ENCODE data around the gene HTR3B.
"Not testable (repeated sequence)": the region's sequence is repeated elsewhere in the genome, so short reads cannot be mapped to it uniquely, and the experiment has no call there.

The HTR3B gene, protein sequence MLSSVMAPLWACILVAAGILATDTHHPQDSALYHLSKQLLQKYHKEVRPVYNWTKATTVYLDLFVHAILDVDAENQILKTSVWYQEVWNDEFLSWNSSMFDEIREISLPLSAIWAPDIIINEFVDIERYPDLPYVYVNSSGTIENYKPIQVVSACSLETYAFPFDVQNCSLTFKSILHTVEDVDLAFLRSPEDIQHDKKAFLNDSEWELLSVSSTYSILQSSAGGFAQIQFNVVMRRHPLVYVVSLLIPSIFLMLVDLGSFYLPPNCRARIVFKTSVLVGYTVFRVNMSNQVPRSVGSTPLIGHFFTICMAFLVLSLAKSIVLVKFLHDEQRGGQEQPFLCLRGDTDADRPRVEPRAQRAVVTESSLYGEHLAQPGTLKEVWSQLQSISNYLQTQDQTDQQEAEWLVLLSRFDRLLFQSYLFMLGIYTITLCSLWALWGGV

DNA sequence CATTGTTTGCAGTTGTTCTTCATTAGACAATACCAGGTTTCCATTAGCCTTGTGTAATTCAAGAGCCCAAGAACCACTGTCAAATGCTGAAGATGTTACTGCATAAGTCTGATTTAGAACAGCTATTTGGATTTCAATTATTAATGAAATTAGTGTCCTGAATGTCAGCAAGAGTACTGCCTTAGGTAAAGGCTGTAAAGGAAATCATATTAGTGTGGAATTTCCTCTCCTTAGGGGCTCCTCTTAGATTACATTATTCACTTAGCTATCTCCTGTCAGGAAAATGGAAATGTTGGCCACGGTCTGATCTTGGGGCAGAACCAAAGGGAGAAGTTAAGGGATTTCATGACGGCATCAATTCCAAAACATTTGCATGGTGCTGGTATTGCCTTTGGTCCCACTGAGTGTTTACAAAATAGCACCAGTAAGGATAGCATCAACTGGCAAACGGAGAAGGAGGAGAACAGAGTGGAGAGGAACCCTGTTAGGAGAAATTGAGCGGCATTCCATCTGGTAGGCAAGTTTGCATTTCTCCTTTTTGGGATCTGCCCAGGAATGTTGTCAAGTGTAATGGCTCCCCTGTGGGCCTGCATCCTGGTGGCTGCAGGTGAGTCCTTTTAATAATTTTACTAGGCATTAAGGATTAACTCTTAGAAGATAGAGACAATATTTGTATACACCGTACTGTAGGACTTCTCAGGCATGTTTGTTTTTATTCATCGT is at the start of gene HTR3B:
Gene HTR3B, plus strand, starts transcription at position 418 of the 723 bp plus-strand sequence. Its CDS starts 138 bp downstream, at position 556.
- no peak for DNase-seq

DNA sequence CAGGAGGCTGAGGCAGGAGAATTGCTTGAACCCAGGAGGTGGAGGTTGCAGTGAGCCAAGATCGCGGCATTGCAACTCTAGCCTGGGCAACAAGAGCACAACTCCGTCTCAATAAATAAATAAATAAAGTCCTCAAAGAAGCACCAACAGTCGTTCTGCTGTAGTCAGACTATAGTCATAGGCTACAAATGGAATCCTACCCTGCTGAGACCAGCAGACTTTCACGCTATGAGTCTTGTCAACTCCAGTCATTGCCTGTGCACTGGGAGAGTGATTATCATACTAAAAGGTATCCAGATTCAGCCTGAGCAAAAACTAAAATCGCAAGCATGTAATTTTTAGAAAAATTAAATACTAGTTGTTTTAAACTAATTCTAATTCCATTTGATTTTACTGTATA is 48.8 kb upstream of the HTR3B start:
- no peak for DNase-seq

DNA sequence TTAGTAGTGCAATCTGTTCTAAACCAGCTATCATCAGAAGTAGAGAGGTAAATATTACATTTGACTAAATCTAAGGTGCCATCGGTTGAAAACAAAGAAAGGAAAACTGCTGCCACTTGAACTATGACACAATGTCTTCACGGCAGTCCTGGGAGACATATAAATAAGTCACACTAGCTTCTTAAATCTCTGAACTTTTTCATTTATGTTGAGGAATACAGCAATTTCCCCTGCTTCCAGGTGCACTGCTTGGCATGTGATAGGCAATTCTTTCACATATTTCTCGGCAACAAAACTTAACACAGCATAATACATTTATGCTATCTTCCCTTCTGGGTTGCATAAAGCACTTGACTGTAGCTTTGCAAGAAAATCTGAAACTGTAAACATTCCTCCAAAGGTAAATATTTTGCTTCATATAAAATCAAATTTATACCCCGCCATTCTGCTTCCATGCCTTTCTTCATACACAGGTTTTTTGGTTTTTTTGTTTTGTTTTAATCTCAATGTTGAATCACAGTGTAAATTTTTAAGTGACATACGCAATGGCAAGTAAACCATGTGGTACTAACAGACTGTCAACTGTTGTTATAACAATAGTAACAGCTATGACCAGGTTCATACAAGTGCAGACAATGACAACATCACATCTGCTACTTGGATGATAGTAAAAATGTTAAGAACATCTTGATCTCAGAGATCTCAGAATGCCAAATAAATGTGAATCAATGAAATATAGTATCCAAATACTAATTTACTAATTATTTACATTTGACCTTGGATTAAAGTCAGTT is 47.4 kb upstream of the HTR3B start:
- no peak for DNase-seq

DNA sequence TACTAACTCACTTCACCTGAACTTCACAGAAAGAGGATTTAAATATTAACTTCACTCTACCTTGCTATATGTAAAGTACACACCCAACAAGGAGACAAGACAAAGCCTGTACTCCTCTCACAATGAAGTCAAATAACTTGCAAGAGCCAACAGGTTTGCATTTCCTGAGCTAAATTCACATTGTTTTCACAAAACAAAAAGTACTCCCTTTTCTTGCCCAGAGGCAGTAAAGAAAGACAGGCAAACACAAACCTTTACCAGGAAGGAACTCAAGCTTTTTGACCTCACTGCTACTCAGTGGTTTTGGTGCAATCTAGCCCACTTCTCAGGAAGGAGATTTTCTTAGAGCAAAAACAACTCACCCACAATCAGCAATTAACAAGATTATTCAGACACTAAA is 44.9 kb upstream of the HTR3B start:
- DNase-seq: no peak

DNA sequence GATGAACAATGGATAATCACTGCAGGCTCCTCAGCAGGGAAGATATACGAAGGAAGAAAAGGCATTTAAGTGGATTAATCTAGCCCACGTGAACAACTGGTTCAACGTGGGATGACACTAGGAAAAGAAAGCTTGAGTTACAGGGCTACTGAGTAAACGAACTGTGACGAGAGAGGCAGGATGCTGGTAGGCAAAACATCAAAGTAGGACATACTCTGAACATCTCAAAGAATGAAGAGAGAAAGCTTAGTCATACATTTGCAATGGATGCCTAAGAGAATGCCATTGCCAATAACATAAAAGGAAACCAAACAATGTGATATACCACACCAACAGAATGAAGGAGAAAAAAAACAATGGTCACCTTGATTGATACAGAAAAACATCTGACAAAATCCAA is 42.2 kb upstream of the HTR3B start:
- DNase-seq: no peak

DNA sequence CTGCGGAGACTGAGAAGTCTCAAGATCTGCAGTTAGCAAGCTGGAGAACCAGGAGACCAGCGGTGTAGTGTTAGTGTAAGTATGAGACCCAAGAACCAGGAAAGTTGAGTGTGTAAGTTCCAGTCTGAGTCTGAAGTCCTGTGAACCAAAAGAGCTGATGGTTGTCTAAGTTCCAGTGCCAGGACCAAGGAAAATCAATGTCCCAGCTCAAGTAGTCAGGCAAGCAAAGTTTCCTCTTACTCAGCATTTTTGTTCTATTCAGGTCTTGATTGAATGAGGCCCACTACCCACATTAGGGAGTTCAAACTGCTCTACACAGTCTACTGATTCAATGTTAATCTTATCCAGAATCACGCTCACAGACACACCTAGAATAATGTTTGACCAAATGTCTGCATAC is 40.2 kb upstream of the HTR3B start:
- DNase-seq: no peak

DNA sequence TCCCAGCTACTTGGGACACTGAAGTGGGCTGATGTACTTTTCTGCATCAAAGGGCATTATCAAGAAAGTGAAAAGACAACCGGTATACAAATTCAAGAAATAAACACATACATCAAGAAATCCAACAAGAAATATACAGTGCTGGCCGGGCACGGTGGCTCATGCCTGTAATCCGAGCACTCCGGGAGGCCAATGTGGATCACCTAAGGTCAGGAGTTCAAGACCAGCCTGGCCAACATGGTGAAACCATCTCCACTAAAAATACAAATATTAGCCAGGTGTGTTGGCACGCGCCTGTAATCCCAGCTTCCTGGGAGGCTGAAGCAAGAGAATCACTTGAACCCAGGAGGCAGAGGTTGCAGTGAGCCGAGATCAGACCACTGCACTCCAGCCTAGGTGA is 38.7 kb upstream of the HTR3B start:
- no peak for DNase-seq

DNA sequence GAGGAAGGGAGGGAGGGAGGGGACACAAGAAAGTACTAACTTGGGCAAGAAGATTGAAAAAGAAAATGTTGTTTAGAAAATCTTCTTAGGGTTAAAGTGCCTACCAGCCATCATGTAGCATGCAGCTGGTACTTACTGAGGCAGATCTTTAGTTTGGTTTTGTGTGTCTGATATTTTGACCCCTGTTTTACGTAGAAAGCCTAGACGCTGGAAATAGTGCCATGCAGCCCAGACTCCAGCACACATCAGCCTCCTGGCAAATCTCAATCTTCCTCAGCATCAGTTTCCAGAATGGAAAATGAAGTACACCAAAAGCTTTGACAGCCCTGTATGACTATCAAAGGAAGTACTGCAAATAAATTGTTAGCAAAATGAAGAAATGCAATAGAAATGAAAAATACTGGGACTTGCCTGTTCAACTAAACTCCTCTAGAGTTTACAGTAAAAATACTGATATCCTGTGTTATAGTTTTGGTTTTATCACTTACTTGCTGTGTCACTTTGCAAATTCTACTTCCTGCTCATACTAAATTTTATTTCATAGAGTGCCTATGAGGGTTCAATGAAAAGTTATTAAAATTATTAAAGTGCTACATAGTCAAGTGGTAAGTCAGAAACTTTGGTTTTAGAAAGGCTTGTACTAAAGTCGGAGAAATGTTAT is 36.6 kb upstream of the HTR3B start:
- DNase-seq: no peak

DNA sequence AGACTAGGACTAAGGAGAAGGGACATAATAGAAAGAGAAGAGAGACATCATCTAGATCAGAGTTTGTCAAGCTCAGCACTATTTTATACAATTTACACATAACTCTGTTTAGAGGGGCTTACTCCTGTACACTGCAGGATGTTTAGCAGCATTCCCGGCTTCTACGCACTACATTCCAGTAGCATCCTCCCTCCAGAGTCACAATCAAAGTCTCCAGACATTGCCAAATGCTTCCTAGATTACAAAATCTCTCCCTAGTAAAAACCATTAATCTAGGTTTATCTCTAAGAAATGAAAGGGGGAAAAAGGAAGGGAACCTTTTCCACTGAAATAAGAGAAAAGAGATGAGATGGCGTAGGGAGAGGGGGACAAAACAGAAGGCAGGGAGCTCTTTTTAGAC is 33.3 kb upstream of the HTR3B start:
- DNase-seq: no peak

DNA sequence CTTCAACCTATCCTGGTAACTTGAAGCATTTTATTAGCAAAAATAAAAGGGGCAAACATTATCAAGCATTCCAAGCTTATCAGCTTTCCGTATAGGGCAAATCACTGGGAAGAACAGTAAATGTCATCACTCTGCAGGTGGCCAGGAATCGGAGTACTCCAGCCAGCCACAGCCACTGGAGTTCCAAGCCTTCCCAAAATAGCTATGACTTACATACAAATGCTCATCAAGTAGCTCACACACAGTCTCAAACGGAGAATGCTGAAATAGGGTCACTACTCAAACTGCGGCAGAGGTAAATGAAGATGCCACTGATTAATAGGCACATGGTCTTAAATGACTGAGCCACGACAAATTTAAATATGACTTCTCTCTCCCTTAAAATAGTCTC is 31.4 kb upstream of the HTR3B start:
- no peak for DNase-seq

DNA sequence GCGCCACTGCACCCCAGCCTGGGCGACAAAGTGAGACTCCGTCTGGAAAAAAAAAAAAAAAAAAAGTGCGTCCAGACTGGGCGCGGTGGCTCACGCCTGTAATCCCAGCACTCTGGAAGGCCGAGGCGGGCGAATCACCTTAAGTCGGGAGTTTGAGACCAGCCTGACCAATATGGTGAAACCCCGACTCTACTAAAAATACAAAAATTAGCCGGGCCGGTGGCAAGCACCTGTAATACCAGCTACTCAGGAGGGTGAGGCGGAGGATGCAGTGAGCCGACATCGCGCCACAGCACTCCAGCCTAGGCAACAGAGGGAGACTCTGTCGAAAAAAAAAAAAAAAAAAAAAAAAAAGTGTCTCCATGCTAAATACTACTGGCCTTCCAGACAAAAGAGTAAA is 30.5 kb upstream of the HTR3B start:
- DNase-seq: no peak

DNA sequence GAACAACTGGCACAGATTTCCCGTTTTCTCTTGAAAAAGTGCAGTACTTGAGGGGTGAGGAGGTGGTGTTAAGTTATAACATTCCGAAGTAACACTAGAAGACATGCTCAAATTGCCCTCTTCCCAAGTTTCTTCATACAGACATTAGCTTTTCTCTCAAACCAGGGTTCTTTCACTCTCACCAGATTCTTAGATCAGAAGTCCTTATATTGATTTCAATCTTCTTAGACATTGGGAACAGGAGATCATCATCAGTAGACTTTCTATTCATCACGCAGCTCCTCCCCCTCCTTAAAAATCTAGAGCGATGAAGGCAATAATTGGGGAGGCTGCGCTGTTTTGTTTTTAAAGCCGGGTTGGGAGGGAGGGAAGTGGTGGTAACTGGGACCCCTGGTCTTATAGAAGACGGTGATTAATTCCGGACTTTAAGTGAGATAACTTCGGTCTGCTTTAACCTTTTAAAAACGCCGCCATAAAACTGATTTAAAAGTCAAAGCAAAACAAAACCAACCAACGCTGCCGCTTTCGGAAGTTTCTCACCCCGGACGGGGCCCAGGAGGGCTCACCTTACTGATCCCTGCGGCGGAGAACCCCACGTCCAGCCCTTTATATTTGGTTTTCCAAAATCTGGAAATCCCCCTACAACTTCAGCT is 29.9 kb upstream of the HTR3B start:
- DNase-seq: no peak

DNA sequence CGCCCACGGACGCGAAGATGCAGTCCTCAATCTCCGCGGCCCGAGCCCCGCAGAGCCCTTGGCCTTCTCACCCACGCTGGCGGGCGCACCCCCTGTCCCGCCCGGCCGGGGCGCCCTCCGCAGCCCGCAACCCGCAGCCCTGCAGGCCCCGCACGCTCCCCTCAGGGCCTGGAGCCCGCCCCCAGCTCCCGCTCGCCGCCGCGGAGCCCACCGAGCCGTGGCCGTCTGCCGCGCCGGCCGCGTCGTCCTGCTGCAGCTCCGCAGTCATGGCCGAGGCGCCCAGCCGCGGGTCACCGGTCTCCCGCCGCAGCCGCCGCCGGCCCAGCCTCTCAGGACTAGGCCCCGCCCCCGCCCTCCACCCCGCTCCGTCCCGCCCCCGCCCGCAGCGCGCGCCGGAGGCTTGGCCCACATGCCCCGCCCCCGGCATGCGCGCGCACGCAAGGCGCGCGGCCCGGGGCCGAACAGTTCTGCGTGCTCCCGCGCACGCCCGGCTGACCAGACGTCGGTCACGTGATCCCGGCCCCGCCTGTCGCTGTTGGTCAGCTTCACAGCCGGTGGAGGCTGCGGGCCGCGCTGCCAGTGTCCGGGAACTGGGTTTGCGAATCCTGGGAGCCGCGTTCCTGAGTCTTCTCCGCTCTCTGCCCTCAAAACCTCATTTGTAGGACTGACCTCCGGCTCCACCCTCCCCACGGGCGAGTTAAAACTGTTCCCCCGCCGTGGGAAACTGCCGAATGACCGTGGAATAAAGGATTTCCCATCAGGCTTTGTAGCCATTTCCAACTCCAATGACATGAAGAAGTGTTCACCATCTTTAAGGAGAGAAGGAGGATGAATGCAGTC is 29.1 kb upstream of the HTR3B start, which contains the start of gene USP28:
Gene USP28, minus strand, starts transcription at position 339 of the 840 bp plus-strand sequence. Its CDS starts 71 bp downstream, at position 268.
- peak; percentile 94 to 97 for DNase-seq

DNA sequence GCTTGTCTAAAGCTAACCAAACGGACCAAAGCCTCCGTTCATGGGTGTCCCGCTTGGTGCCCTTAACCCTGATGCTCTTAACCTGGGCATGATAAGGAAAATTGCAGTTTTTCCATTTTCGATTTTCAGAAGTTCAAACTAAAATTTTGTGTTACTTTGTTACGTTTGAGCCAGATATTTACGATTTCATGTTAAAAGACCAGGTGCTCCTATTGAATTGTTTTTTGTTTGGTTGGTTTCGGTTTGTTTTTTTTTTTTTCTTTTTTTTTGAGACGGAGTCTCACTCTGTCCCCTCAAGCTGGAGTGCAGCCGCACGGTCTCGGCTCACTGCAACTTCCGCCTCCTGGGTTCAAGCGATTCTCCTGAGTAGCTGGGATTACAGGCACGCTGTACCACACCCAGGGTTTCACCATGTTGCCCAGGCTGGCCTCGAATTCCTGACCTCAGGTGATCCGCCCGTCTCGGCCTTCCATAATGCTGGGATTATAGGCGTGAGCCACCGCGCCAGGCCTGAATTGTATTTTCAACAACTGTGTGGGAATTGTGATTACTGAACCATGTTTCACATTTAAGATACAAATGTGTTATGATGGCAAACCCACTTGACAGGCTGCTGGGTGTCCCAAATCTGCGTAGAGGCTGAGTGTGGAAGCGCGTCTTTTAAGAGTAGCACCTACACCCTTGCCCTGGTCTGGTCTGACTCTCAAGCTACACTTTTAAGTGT is 28.4 kb upstream of the HTR3B start:
- no peak for DNase-seq

DNA sequence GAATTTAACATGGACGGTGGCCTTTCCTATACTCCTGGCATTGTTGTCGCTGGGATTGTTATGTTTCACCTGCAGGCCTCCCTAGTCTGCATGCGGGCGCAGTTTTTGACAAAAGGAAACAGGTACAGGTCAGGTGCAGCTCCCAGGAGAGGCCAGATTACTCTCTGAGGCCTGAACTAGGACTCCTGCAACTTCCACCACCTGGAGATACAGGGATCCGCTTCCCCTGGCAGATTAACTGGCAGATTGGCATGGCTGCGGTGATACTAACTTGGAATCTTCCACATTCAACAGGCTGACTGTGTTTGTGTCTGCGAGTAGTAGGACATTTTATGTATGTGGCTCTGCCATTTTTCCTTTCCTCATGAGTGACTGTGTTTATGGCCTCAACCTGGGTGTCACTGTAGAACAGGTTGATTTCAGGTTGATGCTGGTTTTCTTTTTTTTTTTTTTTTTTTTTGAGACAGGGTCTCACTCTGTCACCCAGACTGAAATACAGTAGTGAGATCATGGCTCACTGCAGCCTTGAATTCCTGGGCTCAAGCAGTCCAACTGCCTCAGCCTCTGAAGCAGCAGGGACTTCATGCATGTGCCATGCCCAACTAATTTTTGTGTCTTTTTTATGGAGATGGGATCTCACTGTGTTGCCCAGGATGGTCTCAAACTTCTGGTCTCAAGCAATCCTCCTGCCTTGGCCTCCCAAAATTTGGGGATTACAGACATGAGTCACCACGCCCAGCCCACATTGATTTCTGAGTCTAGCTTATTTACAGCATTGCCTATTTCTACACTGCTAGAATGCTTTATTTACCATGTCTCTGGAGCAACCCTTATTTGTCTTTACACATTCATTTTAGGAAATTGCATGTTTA is 27.6 kb upstream of the HTR3B start:
- DNase-seq: no peak

DNA sequence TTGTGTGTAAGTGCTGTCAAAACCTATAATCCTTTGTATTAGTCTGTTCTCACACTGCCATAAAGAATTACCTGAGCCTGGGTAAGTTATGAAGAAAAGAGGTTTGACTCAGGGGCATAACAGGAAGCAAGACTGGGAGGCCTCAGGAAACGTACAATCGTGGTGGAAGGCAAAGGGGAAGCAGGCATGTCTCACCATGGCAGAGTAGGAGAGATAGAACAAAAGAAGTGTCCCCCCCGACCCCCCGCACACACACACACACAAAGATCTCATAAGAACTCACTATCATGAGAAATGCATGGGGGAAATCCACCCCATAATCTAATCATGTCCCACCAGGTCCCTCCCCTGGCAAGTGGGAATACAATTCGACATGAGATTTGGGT is 26.9 kb upstream of the HTR3B start:
- DNase-seq: no peak

DNA sequence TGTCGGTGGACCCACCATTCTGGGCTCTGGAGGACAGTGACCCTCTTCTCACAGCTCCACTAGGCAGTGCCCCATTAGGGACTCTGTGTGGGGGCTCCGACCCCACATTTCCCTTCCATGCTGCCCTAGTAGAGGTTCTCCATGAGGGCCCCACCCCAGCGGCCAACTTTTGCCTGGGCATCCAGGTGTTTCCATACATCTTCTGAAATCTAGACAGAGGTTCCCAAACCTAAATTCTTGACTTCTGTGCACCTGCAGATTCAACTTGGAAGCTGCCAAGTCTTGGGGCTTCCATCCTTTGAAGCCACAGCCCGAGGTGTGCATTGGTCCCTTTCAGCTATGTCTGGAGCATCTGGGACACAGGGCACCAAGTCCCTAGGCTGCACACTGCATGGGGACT is 25.1 kb upstream of the HTR3B start:
- not testable (repeated sequence) for DNase-seq

DNA sequence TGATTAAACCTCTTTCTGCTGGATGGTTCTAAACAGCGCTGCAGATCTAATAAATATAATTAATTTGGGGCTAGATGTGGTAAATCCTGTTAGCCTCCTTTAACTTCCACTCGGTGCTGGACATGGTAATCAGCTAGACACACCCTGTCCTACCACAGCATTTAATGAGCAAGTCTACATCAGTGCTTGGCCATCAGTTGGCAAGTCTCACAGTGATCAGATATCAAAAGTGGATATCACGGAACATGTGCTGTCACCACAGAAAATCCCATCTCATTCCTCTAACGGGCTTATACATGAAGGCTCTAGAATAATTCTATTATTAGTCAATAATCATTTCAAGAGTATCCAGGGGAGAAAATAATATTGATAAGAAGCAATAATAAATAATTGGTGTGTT is 23.6 kb upstream of the HTR3B start:
- no peak for DNase-seq

DNA sequence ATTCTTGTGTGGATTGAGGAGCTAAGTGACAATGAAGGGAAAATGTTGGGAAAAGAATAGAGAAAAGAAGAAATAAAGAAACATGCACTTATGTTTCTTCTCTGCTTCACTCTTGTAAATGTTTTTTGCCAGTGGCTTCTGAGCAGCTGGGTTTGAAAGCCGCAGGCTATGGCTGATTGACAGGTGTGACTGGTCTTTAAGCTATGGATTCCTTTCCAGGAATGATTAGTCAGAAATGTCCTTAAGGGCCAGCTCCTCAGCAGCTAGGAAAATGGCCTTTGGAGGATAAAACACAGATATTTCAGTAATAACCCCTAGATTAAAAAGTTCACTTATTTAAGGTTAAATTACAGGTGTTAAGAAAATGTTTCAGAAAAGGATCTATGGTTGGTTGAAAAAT is 22.7 kb upstream of the HTR3B start:
- no peak for DNase-seq

DNA sequence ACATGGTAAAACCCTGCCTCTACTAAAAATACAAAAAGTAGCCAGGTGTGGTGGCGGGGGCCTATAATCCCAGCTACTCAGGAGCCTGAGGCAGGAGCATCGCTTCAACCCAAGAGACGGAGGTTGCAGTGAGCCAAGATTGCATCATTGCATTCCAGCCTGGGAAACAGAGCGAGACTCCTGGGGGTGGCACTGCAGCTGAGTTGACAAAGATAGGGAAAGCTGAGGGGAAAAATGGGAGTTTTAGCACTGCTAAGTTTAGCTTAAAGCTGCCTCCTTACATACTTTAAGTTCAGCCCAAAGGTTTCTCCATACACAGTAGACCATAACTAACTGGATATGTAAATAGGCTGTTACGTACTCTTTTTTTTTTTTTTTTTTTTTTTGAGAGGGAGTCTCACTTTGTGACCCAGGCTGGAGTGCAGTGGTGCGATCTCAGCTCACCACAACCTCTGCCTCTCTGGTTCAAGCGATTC is 20.2 kb upstream of the HTR3B start:
- no peak for DNase-seq

All from NCI-H2081 (cell line).